PFSK-1 (cell line): ENCODE data around the gene RBM20.

Experiments
- FOXP2 ChIP-seq: optimal IDR thresholded peaks from 2 replicates; pipeline ENCODE3; 2011; ENCODE audit warnings: borderline replicate concordance, control low read depth, inconsistent platforms; ENCODE audit not compliant: insufficient read depth; ENCODE audit errors: extremely low read length, extremely low read depth
- POLR2AphosphoS5 ChIP-seq: IDR thresholded peaks from 2 replicates; pipeline ENCODE4 v1.6.1; 2012; ENCODE audit warnings: low read depth, mild to moderate bottlenecking, control low read depth, low read length, moderate library complexity
- REST ChIP-seq, 2 experiments: IDR thresholded peaks; 2 replicates each; pipeline versions ENCODE4 v1.6.1 to v1.8.0; 2011 to 2012; ENCODE audit warnings: low read depth in 2 of 2, low read length in 2 of 2, control low read depth in 1 of 2, inconsistent platforms in 1 of 2, mild to moderate bottlenecking in 1 of 2, moderate library complexity in 1 of 2; ENCODE audit not compliant: insufficient read depth in 1 of 2
- SIN3A ChIP-seq: IDR thresholded peaks from 2 replicates; pipeline ENCODE4 v1.6.1; 2012; ENCODE audit warnings: mild to moderate bottlenecking, low read length, moderate library complexity, borderline replicate concordance; ENCODE audit not compliant: insufficient read depth
- TAF1 ChIP-seq: IDR thresholded peaks from 2 replicates; pipeline ENCODE4 v1.6.1; 2012; ENCODE audit warnings: low read length, control low read depth, borderline replicate concordance; ENCODE audit not compliant: insufficient read depth

The RBM20 gene

DNA sequence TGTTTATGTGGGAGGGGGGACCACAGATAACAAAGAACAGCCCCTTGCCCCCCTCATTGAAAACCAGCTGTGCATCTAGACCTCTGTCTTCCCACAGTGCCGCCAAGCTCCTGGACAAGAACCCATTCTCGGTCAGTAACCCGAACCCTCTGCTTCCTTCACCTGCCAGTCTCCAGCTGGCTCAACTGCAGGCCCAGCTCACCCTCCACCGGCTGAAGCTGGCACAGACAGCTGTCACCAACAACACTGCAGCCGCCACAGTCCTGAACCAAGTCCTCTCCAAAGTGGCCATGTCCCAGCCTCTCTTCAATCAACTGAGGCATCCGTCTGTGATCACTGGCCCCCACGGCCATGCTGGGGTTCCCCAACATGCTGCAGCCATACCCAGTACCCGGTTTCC lies 136.6 kb downstream of the RBM20 start:
- no peak for TF ChIP-seq POLR2AphosphoS5
- no peak for TF ChIP-seq REST (IDR thresholded peaks at IDR 0.05; ENCODE audit: insufficient read depth in 1 of 2, low read depth in 2 of 2, low read length in 2 of 2)
- TF ChIP-seq SIN3A, result no peak
- TF ChIP-seq FOXP2, result no peak
- TF ChIP-seq TAF1, result no peak

DNA sequence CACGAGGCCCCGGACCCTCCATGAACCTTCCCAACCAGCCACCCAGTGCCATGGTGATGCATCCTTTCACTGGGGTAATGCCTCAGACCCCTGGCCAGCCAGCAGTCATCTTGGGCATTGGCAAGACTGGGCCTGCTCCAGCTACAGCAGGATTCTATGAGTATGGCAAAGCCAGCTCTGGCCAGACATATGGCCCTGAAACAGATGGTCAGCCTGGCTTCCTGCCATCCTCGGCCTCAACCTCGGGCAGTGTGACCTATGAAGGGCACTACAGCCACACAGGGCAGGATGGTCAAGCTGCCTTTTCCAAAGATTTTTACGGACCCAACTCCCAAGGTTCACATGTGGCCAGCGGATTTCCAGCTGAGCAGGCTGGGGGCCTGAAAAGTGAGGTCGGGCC lies 137.0 kb downstream of the RBM20 start:
- no peak for TF ChIP-seq SIN3A
- TF ChIP-seq FOXP2, result no peak
- no peak for TF ChIP-seq POLR2AphosphoS5

DNA sequence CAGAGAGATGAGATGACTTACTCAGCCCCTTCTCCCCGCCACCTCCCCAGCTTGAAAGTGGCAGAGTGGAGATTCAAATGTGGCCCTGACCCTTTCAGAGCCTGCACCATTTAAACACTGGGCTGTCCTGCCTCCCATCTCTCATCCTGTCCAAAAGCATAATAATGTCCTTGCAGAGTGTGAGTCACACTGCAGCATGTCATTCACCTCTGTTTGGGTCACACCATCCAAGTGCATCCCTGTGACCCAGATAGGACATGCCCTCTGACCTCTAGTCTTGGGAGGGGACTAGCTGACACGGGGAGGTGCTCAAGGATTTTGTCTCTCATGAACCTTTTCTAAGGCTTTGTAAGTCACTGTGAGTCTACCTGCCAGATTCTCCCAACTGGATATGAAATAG lies 138.5 kb downstream of the RBM20 start:
- TF ChIP-seq REST (IDR thresholded peaks at IDR 0.05; ENCODE audit: insufficient read depth in 1 of 2, low read depth in 2 of 2, low read length in 2 of 2) (no peak), FOXP2 (no peak), POLR2AphosphoS5 (no peak), TAF1 (no peak)

GRCh38 chr10:110783509-110784107 lies 139.5 kb downstream of the RBM20 start:
- TF ChIP-seq REST (IDR thresholded peaks at IDR 0.05; ENCODE audit: insufficient read depth in 1 of 2, low read depth in 2 of 2, low read length in 2 of 2), result no peak
- no peak for TF ChIP-seq TAF1

GRCh38 chr10:110784198-110784597 lies 140.1 kb downstream of the RBM20 start:
- TF ChIP-seq REST (IDR thresholded peaks at IDR 0.05; ENCODE audit: insufficient read depth in 1 of 2, low read depth in 2 of 2, low read length in 2 of 2) (no peak), POLR2AphosphoS5 (no peak), FOXP2 (no peak), TAF1 (no peak), SIN3A (no peak)

DNA sequence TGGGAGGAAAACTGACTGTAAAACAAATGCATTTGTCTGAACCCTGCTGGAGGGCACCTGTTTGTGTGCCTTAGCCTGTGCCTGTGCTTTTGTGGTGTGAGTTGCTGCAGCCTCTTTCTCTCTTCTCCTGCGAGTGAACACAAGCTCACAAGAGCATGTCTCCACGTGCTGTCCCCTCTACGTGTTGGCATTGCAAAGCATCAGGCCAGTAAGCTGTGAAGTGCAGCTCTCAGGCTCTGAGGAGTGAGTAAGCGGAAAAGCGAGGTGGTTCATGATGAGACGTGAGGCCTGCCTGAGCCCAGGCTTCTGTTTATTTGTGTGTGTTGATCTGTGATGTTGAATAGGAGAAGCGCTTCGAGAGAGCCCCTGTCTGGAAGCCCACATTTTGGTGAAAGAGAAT lies 142.0 kb downstream of the RBM20 start:
- TF ChIP-seq FOXP2 (no peak), POLR2AphosphoS5 (no peak), TAF1 (no peak), REST (IDR thresholded peaks at IDR 0.05; ENCODE audit: insufficient read depth in 1 of 2, low read depth in 2 of 2, low read length in 2 of 2) (no peak), SIN3A (no peak)
